CD4-positive, alpha-beta T cell (primary cell): ENCODE data around the gene C11orf21. TPM values are rescaled to one million over a fixed set of nuclear protein-coding genes. Genes with fewer than 3 reads are reported as not detected.

ENCODE experiments used
- ATAC-seq: fragments of 200-7000 bp; cut with Tn5 transposase; one replicate; pipeline ENCODE4 v1.10.0; 2022; ENCODE audit warnings: mild to moderate bottlenecking; ENCODE audit not compliant: poor library complexity
- CTCF ChIA-PET: fragments of 350-600 bp; sonication (Branson Sonifier 250); formaldehyde crosslinking; loops from one replicate; lab custom pipeline; 2021; ENCODE audit warnings: antibody characterized with exemption, inconsistent platforms; lab: Charles Lee
- POLR2A ChIA-PET: fragments of 350-600 bp; sonication (Branson Sonifier 250); formaldehyde crosslinking; loops from one replicate; lab custom pipeline; 2021; ENCODE audit warnings: antibody characterized with exemption, inconsistent platforms; lab: Charles Lee
- DNase-seq, 14 experiments: peaks; one replicate each; pipeline ENCODE4 v3.0.0-alpha.2; 2013 to 2020; ENCODE audit warnings: mixed read lengths in 2 of 14
- H3K27ac ChIP-seq, 2 donors: one replicate each; pipeline versions ENCODE4 v1.5.1 to v1.7.0; 2013; ENCODE audit warnings: low read length in 2 of 2, low read depth in 1 of 2, mild to moderate bottlenecking in 1 of 2
- H3K27me3 ChIP-seq, 2 experiments: 1 replicate in 1 of 2; 2 replicates in 1 of 2; pipeline versions ENCODE4 v1.6.1 to v1.7.0; 2013; ENCODE audit warnings: low read length in 2 of 2, control low read depth in 1 of 2, mild to moderate bottlenecking in 1 of 2, moderate library complexity in 1 of 2; ENCODE audit not compliant: insufficient read depth in 2 of 2, control insufficient read depth in 1 of 2
- H3K36me3 ChIP-seq: one replicate; pipeline ENCODE4 v1.6.1; 2013; ENCODE audit warnings: low read length, control low read depth; ENCODE audit not compliant: insufficient read depth
- H3K4me1 ChIP-seq: one replicate; pipeline ENCODE4 v1.6.1; 2013; ENCODE audit warnings: low read length, control low read depth; ENCODE audit not compliant: insufficient read depth
- H3K4me3 ChIP-seq: one replicate; pipeline ENCODE4 v1.5.1; 2013; ENCODE audit warnings: mild to moderate bottlenecking, low read length, moderate library complexity
- H3K9me3 ChIP-seq, 2 experiments: 1 replicate in 1 of 2; 2 replicates in 1 of 2; pipeline versions ENCODE4 v1.6.1 to v1.7.0; 2013; ENCODE audit warnings: low read length in 2 of 2, mild to moderate bottlenecking in 2 of 2, control low read depth in 1 of 2, moderate library complexity in 1 of 2; ENCODE audit not compliant: control insufficient read depth in 1 of 2, insufficient read depth in 1 of 2
- H3K27ac Mint-ChIP-seq: one replicate; pipeline ENCODE4 v1.8.0; 2020; ENCODE audit warnings: mixed read lengths
- H3K27me3 Mint-ChIP-seq: one replicate; pipeline ENCODE4 v1.8.0; 2021; ENCODE audit warnings: mixed read lengths
- H3K36me3 Mint-ChIP-seq: one replicate; pipeline ENCODE4 v1.8.0; 2021; ENCODE audit warnings: low read depth, mixed read lengths
- H3K4me1 Mint-ChIP-seq: one replicate; pipeline ENCODE4 v1.8.0; 2021; ENCODE audit warnings: low read depth, mixed read lengths
- H3K4me3 Mint-ChIP-seq: one replicate; pipeline ENCODE4 v1.8.0; 2020; ENCODE audit warnings: mild to moderate bottlenecking, mixed read lengths
- H3K9me3 Mint-ChIP-seq: one replicate; pipeline ENCODE4 v1.8.0; 2020; ENCODE audit warnings: mixed read lengths
- intact Hi-C, 2 experiments: fragments of 100-400 bp; cut with DNase I in 1 of 2; cut with micrococcal nuclease in 1 of 2; formaldehyde crosslinking; loops; one replicate each; pipeline versions ENCODE4 v1.15.1 to v1.9.0; 2023 to 2025; cut with DNase I, micrococcal nuclease
- total RNA-seq, 174 experiments: library from RNA in 2 of 174; stranded (reverse) in 2 of 174; gene quantifications; one replicate each; pipeline ENCODE4 v1.2.3 and lab custom pipeline; 2021 to 2026
- TF ChIP-seq, protein P1 (sequence below): fragments of 200-600 bp; IDR thresholded peaks from one replicate; pipeline ENCODE4 v1.8.0; 2022; ENCODE audit warnings: antibody characterized with exemption, mild to moderate bottlenecking

C11orf21 gene
- total RNA-seq, 2 experiments from 2014 or later: 71.2 to 71.7 TPM

DNA sequence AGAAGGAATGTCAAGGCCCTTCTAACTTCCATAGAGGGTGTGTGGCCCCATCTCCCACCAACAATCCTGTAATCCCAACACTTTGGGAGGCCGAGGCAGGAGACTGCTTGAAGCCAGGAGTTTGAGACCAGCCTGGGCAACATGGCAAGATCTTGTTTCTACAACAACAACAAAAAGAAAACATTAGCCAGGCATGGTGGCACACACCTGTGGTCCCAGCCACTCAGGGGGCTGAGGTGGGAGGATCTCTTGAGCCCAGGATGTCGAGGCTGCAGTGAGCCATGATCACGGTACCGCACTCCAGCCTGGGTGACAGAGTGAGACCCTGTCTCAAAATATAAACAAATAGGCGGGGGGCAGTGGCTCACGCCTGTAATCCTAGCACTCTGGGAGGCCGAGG, 17.0 kb upstream of the C11orf21 start:
- Mint-ChIP-seq H3K4me3 (no peak overlapping the region), H3K36me3 (no peaks in the 10 kb centered on the region), H3K4me1 (peaks cover 6% of the 10 kb centered on the region), H3K9me3 (no peaks in the 10 kb centered on the region), H3K27ac (no peak overlapping the region), H3K27me3 (no peaks in the 10 kb centered on the region)
- DNase-seq (no peak), ATAC-seq (no peak)
- POLR2A ChIA-PET: interaction anchor here (1.6 kb wide), 1 partner anchor 17 kb away, joined by 5 read pairs; the partner anchor contains the start of genes C11orf21 and TSPAN32
- H3K27ac ChIP-seq: no peak overlapping the region
- intact Hi-C loops: no loop called here
- H3K27me3 ChIP-seq: no peaks in the 10 kb centered on the region
- H3K4me1 ChIP-seq: peaks cover 20% of the 10 kb centered on the region
- TF ChIP-seq, protein P1, sequence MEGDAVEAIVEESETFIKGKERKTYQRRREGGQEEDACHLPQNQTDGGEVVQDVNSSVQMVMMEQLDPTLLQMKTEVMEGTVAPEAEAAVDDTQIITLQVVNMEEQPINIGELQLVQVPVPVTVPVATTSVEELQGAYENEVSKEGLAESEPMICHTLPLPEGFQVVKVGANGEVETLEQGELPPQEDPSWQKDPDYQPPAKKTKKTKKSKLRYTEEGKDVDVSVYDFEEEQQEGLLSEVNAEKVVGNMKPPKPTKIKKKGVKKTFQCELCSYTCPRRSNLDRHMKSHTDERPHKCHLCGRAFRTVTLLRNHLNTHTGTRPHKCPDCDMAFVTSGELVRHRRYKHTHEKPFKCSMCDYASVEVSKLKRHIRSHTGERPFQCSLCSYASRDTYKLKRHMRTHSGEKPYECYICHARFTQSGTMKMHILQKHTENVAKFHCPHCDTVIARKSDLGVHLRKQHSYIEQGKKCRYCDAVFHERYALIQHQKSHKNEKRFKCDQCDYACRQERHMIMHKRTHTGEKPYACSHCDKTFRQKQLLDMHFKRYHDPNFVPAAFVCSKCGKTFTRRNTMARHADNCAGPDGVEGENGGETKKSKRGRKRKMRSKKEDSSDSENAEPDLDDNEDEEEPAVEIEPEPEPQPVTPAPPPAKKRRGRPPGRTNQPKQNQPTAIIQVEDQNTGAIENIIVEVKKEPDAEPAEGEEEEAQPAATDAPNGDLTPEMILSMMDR: no peak
- H3K36me3 ChIP-seq: peaks cover 2% of the 10 kb centered on the region
- CTCF ChIA-PET: no interaction called here
- peaks cover 0 to 15% of the 10 kb centered on the region in 2 experiments for H3K9me3 ChIP-seq
- no peak overlapping the region for H3K4me3 ChIP-seq

DNA sequence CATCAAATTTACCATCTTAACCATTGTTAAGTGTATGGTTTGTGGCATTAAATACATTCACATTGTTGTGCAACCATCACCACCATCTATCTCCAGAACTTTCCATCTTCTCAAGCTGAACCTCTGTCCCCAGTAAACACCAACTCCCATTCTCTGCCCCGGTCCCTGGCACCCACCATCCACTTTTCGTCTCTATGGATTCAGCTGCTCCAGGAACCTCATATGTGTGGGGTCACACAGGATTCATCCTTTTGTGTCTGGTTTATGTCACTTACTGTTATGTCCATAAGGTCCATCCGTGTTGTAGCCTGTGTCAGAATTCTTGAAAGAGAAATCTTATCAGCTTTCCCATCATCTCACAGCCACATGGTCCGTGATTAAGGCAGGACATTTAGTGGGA, 16.4 kb upstream of the C11orf21 start:
- intact Hi-C loops: no loop called here

DNA sequence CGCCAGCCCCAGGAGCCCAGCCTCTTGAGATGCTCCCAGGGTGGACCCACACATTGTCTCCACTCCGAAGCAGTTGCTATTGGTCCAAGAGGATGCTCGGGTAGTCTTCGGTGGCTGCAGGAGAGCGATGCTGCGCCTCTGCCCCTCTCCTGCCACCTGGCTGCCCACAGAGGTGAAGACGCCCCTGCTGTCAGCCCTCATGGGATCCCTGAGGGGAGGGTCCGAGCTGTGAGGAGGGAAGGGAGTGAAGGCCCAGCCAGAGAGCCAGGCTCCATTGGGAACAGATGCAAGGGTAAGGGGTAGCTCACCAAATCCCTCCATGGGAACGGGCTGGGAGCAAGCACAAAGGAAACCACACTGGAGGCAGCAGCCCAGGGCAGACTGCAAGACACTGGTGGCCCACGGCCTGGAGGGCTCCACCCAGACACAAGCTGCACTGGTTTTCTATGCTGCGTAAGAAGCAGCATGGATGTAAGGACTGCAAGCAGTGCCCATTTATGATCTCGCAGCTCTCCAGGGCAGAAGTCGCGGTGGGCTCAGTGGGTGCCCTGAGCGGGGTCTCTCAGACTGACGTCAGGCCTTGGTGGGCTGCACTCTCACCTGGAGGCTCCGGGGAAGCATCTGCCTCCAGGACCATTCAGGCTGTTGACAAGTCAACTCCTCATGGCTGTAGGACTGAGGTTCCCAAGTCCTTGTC, 15.8 kb upstream of the C11orf21 start:
- TF ChIP-seq, protein P1: no peak
- Histone ChIP-seq H3K27ac (no peak overlapping the region), H3K4me3 (no peak overlapping the region), H3K4me1 (peaks cover 29% of the 10 kb centered on the region), H3K36me3 (peaks cover 2% of the 10 kb centered on the region), H3K27me3 (no peaks in the 10 kb centered on the region), H3K9me3 (peaks cover 0 to 15% of the 10 kb centered on the region in 2 experiments)
- intact Hi-C loops: no loop called here
- Mint-ChIP-seq H3K9me3 (no peaks in the 10 kb centered on the region), H3K4me1 (peaks cover 6% of the 10 kb centered on the region), H3K27me3 (no peaks in the 10 kb centered on the region), H3K36me3 (no peaks in the 10 kb centered on the region), H3K4me3 (no peak overlapping the region), H3K27ac (no peak overlapping the region)
- CTCF ChIA-PET: no interaction called here
- no peak for ATAC-seq
- DNase-seq: no peak
- POLR2A ChIA-PET: interaction anchor here (1.6 to 1.8 kb wide), 2 partner anchors 9 to 15 kb away, joined by 5 to 6 read pairs; partner anchors contain the start of genes C11orf21 and TSPAN32

More for the DNA sequence above, 16.4 kb upstream of the C11orf21 start:
- Histone ChIP-seq H3K9me3 (peaks cover 0 to 15% of the 10 kb centered on the region in 2 experiments), H3K27ac (no peak overlapping the region), H3K36me3 (peaks cover 2% of the 10 kb centered on the region), H3K4me1 (peaks cover 24% of the 10 kb centered on the region), H3K27me3 (no peaks in the 10 kb centered on the region), H3K4me3 (no peak overlapping the region)
- Mint-ChIP-seq H3K36me3 (no peaks in the 10 kb centered on the region), H3K4me3 (no peak overlapping the region), H3K27me3 (no peaks in the 10 kb centered on the region), H3K27ac (no peak overlapping the region), H3K9me3 (no peaks in the 10 kb centered on the region), H3K4me1 (peaks cover 6% of the 10 kb centered on the region)
- POLR2A ChIA-PET: interaction anchor here (1.6 kb wide), 1 partner anchor 16 kb away, joined by 5 read pairs; the partner anchor contains the start of genes C11orf21 and TSPAN32
- TF ChIP-seq, protein P1: no peak
- no peak for ATAC-seq
- no peak for DNase-seq
- CTCF ChIA-PET: no interaction called here
